ENCODE measurements around the gene GASK1A.

GASK1A gene

GRCh38 chr3:43015991-43016865 lies 37.1 kb downstream of the GASK1A start:
- no peak overlapping the region for H3K4me3 ChIP-seq (ENCODE audit: low read depth in 1 of 2, low read length in 2 of 2)
- no peak overlapping the region for H3K9ac ChIP-seq (ENCODE audit: low read depth, low read length)
- DNase-seq (peak; percentile 52), ATAC-seq (ENCODE audit: insufficient read depth, low read depth) (peak; percentile 47)
- H3K79me2 ChIP-seq (ENCODE audit: insufficient read depth, low read length): no peaks in the 10 kb centered on the region
- H3K36me3 ChIP-seq (ENCODE audit: insufficient read depth, low read length): no peaks in the 10 kb centered on the region
- H2AFZ ChIP-seq (ENCODE audit: low read depth, low read length): no peak overlapping the region
- no peak overlapping the region for H3K4me2 ChIP-seq (ENCODE audit: insufficient read depth, low read length)
- H3K4me1 ChIP-seq (ENCODE audit: insufficient read depth, low read length): peaks cover 24% of the 10 kb centered on the region
- H3K27ac ChIP-seq (ENCODE audit: low read length): peak overlapping the region; percentile 76
- H4K20me1 ChIP-seq (ENCODE audit: insufficient read depth, low read length): no peaks in the 10 kb centered on the region
- H3K27me3 ChIP-seq (ENCODE audit: insufficient read depth, low read length, poor library complexity): no peaks in the 10 kb centered on the region
- peaks cover 52% of the 10 kb centered on the region for H3K9me3 ChIP-seq (ENCODE audit: insufficient read depth, low read length, severe bottlenecking)
- TF ChIP-seq EZH2 (IDR thresholded peaks at IDR 0.05; ENCODE audit: borderline replicate concordance, low read depth, low read length, severe bottlenecking) (no peak), CTCF (IDR thresholded peaks at IDR 0.05; ENCODE audit: borderline replicate concordance, extremely low read depth, low read length, poor library complexity, severe bottlenecking) (no peak)

- Histone ChIP-seq H2AFZ (ENCODE audit: low read depth, low read length) (no peak overlapping the region), H4K20me1 (ENCODE audit: insufficient read depth, low read length) (no peaks in the 10 kb centered on the region), H3K36me3 (ENCODE audit: insufficient read depth, low read length) (no peaks in the 10 kb centered on the region), H3K4me3 (ENCODE audit: low read depth in 1 of 2, low read length in 2 of 2) (no peak overlapping the region), H3K27ac (ENCODE audit: low read length) (peak overlapping the region; percentile 76), H3K4me2 (ENCODE audit: insufficient read depth, low read length) (no peak overlapping the region), H3K27me3 (ENCODE audit: insufficient read depth, low read length, poor library complexity) (no peaks in the 10 kb centered on the region), H3K79me2 (ENCODE audit: insufficient read depth, low read length) (no peaks in the 10 kb centered on the region), H3K4me1 (ENCODE audit: insufficient read depth, low read length) (peaks cover 32% of the 10 kb centered on the region), H3K9me3 (ENCODE audit: insufficient read depth, low read length, severe bottlenecking) (peaks cover 50% of the 10 kb centered on the region), H3K9ac (ENCODE audit: low read depth, low read length) (no peak overlapping the region)
- no peak for DNase-seq
- no peak for ATAC-seq (ENCODE audit: insufficient read depth, low read depth)
- TF ChIP-seq CTCF (IDR thresholded peaks at IDR 0.05; ENCODE audit: borderline replicate concordance, extremely low read depth, low read length, poor library complexity, severe bottlenecking): no peak
- no peak for TF ChIP-seq EZH2 (IDR thresholded peaks at IDR 0.05; ENCODE audit: borderline replicate concordance, low read depth, low read length, severe bottlenecking)
Observed at GRCh38 chr3:43017004-43017403, 37.9 kb downstream of the GASK1A start.

GRCh38 chr3:43017593-43018195 lies 38.6 kb downstream of the GASK1A start:
- Histone ChIP-seq H3K9ac (ENCODE audit: low read depth, low read length) (no peak overlapping the region), H3K9me3 (ENCODE audit: insufficient read depth, low read length, severe bottlenecking) (peaks cover 46% of the 10 kb centered on the region), H3K4me1 (ENCODE audit: insufficient read depth, low read length) (peaks cover 39% of the 10 kb centered on the region), H3K27me3 (ENCODE audit: insufficient read depth, low read length, poor library complexity) (no peaks in the 10 kb centered on the region), H3K4me3 (ENCODE audit: low read depth in 1 of 2, low read length in 2 of 2) (no peak overlapping the region), H4K20me1 (ENCODE audit: insufficient read depth, low read length) (no peaks in the 10 kb centered on the region), H3K4me2 (ENCODE audit: insufficient read depth, low read length) (no peak overlapping the region), H2AFZ (ENCODE audit: low read depth, low read length) (no peak overlapping the region), H3K36me3 (ENCODE audit: insufficient read depth, low read length) (no peaks in the 10 kb centered on the region), H3K79me2 (ENCODE audit: insufficient read depth, low read length) (no peaks in the 10 kb centered on the region), H3K27ac (ENCODE audit: low read length) (no peak overlapping the region)
- DNase-seq (no peak), ATAC-seq (ENCODE audit: insufficient read depth, low read depth) (no peak)
- no peak for TF ChIP-seq EZH2 (IDR thresholded peaks at IDR 0.05; ENCODE audit: borderline replicate concordance, low read depth, low read length, severe bottlenecking)
- TF ChIP-seq CTCF (IDR thresholded peaks at IDR 0.05; ENCODE audit: borderline replicate concordance, extremely low read depth, low read length, poor library complexity, severe bottlenecking): no peak
